ENCODE measurements around the gene FBXL15. TPM values are rescaled to one million over a fixed set of nuclear protein-coding genes. Genes with fewer than 3 reads are reported as not detected.

FBXL15 gene
- total RNA-seq, 6 experiments from 2014 or later = 5.6 to 22.9 (median 9.0) TPM

DNA sequence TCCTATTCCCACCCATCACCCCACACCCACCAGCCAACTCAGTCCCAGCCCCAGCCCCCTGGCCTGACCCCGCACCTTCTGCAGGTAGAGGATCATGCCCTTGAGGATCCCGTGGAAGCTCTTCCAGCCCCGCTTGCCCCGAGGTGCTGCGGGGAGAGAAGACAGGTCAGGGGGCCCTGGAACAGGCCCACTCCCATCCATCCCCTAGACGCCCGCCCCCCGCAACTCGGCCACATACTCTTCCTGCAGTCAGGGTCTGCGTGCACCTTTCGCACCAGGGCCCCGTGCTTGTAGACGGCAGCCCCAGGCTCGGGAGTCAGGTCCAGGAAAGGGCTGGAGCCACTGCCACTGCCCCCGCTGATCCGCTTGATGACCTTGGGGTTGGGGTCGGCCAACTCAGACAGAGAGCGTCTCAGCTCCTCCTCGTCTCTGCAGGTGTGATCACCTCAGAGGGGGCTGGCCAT, 15.5 kb upstream of the FBXL15 start:
- DNase-seq = no peak
- H3K27ac ChIP-seq = no peak overlapping the region
- peaks cover 6 to 8% of the 10 kb centered on the region in 2 donors for H3K27me3 ChIP-seq
- no peak for ATAC-seq
- no peaks in the 10 kb centered on the region for H3K9me3 ChIP-seq
- peaks cover 0 to 22% (median under 1%) of the 10 kb centered on the region in 4 donors for H3K36me3 ChIP-seq
- no peak for TF ChIP-seq CTCF (IDR thresholded peaks at IDR 0.05)
- TF ChIP-seq POLR2A (IDR thresholded peaks at IDR 0.05) = no peak
- 48% methylated on average over 9 of the region's 19 CpGs for WGBS (ENCODE audit: insufficient coverage, low coverage, low lambda C conversion rate, missing lambda C conversion rate)
- no peak overlapping the region for H3K4me3 ChIP-seq
- intact Hi-C loops (cut with DNase I) = no loop called here
- no peaks in the 10 kb centered on the region for H3K4me1 ChIP-seq

DNA sequence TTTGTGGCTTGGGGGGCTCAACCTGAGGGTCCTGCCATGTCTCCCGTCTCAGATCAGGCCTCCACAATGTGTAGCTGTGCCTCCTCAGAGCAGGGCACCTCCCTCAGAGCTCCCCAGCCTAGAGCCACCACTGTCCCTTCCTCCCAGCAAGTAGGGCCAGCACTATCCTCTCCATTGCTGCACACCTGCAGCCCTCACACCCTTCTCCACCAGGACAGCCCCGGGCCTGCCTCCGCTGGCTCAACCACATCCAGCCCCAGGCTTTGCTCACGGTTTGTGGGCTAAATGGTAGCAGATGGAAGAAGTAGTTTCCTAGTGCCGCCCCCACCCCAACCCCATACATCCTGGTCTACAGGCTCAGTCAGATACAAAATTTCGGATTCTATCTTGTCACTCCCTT, 15.0 kb upstream of the FBXL15 start:
- Histone ChIP-seq H3K36me3 (peaks cover 0 to 19% (median under 1%) of the 10 kb centered on the region in 4 donors), H3K9me3 (no peaks in the 10 kb centered on the region), H3K4me1 (no peaks in the 10 kb centered on the region), H3K27ac (no peak overlapping the region), H3K4me3 (no peak overlapping the region), H3K27me3 (peaks cover 9 to 11% of the 10 kb centered on the region in 2 donors)
- ATAC-seq (no peak), DNase-seq (no peak)
- 82% methylated on average over 4 of the region's 6 CpGs for WGBS (ENCODE audit: insufficient coverage, low coverage, low lambda C conversion rate, missing lambda C conversion rate)
- intact Hi-C loops (cut with DNase I) = no loop called here
- TF ChIP-seq CTCF (IDR thresholded peaks at IDR 0.05) (no peak), POLR2A (IDR thresholded peaks at IDR 0.05) (no peak)

GRCh38 chr10:102406815-102407214, 13.8 kb upstream of the FBXL15 start:
- intact Hi-C loops (cut with DNase I) = no loop called here

GRCh38 chr10:102407425-102408130, 13.1 kb upstream of the FBXL15 start:
- ATAC-seq = no peak
- H3K9me3 ChIP-seq = no peaks in the 10 kb centered on the region
- intact Hi-C loops (cut with DNase I) = no loop called here
- no peak for DNase-seq
- H3K4me1 ChIP-seq = no peaks in the 10 kb centered on the region
- H3K36me3 ChIP-seq = peaks cover 0 to 2% (median 0%) of the 10 kb centered on the region in 4 donors
- no peak overlapping the region for H3K27ac ChIP-seq
- H3K4me3 ChIP-seq = no peak overlapping the region
- no peak for TF ChIP-seq CTCF (IDR thresholded peaks at IDR 0.05)
- no peak for TF ChIP-seq POLR2A (IDR thresholded peaks at IDR 0.05)
- H3K27me3 ChIP-seq = peaks cover 11 to 14% of the 10 kb centered on the region in 2 donors
- 100% methylated on average over 1 of the region's 13 CpGs for WGBS (ENCODE audit: insufficient coverage, low coverage, low lambda C conversion rate, missing lambda C conversion rate)

More at GRCh38 chr10:102406815-102407214, 13.8 kb upstream of the FBXL15 start:
- no peaks in the 10 kb centered on the region for H3K4me1 ChIP-seq
- H3K27me3 ChIP-seq = peaks cover 11 to 14% of the 10 kb centered on the region in 2 donors
- H3K27ac ChIP-seq = no peak overlapping the region
- H3K9me3 ChIP-seq = no peaks in the 10 kb centered on the region
- TF ChIP-seq CTCF (IDR thresholded peaks at IDR 0.05) (no peak), POLR2A (IDR thresholded peaks at IDR 0.05) (no peak)
- ATAC-seq (no peak), DNase-seq (no peak)
- peaks cover 0 to 10% (median 0%) of the 10 kb centered on the region in 4 donors for H3K36me3 ChIP-seq
- no peak overlapping the region for H3K4me3 ChIP-seq
- WGBS (ENCODE audit: insufficient coverage, low coverage, low lambda C conversion rate, missing lambda C conversion rate) = 100% methylated on average over 1 of the region's 2 CpGs
